ENCODE data around the gene LRRC63. TPM values are rescaled to one million over a fixed set of nuclear protein-coding genes. Genes with fewer than 3 reads are reported as not detected.

Gene LRRC63
- total and polyA plus RNA-seq, 2 donors (not counting 3 experiments of a cell fraction or from before 2014, with no cell fraction given): 0.04 TPM; not detected in 1

- TF ChIP-seq EZH2 (IDR thresholded peaks at IDR 0.05; ENCODE audit: borderline replicate concordance, low read depth, low read length, severe bottlenecking) (no peak), POLR2AphosphoS5 (IDR thresholded peaks at IDR 0.05; ENCODE audit: insufficient read depth, low read depth, low read length) (no peak), JUN (IDR thresholded peaks at IDR 0.05; ENCODE audit: borderline replicate concordance, insufficient read depth, insufficient read length, low read depth) (no peak), MAX (IDR thresholded peaks at IDR 0.05; ENCODE audit: insufficient read depth, insufficient read length) (no peak), GATA2 (IDR thresholded peaks at IDR 0.05; ENCODE audit: insufficient read depth, insufficient read length, low read depth, low read length) (no peak), FOS (IDR thresholded peaks at IDR 0.05; ENCODE audit: borderline replicate concordance, insufficient read depth, low read length) (no peak), MYC (IDR thresholded peaks at IDR 0.05; ENCODE audit: low read depth, low read length) (no peak), POLR2A (IDR thresholded peaks at IDR 0.05; ENCODE audit: low read depth, low read length) (no peak)
- TF ChIP-seq, protein P1, sequence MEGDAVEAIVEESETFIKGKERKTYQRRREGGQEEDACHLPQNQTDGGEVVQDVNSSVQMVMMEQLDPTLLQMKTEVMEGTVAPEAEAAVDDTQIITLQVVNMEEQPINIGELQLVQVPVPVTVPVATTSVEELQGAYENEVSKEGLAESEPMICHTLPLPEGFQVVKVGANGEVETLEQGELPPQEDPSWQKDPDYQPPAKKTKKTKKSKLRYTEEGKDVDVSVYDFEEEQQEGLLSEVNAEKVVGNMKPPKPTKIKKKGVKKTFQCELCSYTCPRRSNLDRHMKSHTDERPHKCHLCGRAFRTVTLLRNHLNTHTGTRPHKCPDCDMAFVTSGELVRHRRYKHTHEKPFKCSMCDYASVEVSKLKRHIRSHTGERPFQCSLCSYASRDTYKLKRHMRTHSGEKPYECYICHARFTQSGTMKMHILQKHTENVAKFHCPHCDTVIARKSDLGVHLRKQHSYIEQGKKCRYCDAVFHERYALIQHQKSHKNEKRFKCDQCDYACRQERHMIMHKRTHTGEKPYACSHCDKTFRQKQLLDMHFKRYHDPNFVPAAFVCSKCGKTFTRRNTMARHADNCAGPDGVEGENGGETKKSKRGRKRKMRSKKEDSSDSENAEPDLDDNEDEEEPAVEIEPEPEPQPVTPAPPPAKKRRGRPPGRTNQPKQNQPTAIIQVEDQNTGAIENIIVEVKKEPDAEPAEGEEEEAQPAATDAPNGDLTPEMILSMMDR (IDR thresholded peaks at IDR 0.05; ENCODE audit: extremely low read depth in 1 of 2, insufficient read depth in 1 of 2, low read depth in 1 of 2, low read length in 2 of 2): no peak
- Histone ChIP-seq H3K4me1 (ENCODE audit: control insufficient read depth, extremely low read depth, insufficient read depth, low read length) (no peaks in the 10 kb centered on the region), H3K79me2 (ENCODE audit: control insufficient read depth, insufficient read depth, low read length) (no peaks in the 10 kb centered on the region), H3K36me3 (ENCODE audit: control insufficient read depth in 2 of 2, extremely low read depth in 1 of 2, insufficient read depth in 2 of 2, low read length in 2 of 2) (no peaks in the 10 kb centered on the region), H3K9ac (replicated peaks; ENCODE audit: extremely low read depth, insufficient read depth, low read length) (no peak overlapping the region), H4K20me1 (replicated peaks; ENCODE audit: control insufficient read depth, extremely low read depth, insufficient read depth, low read length) (no peaks in the 10 kb centered on the region), H3K27ac (ENCODE audit: insufficient read depth, low read depth, low read length) (no peak overlapping the region), H3K4me3 (replicated peaks in 1 of 3; ENCODE audit: insufficient read depth in 1 of 3, low read depth in 1 of 3, low read length in 3 of 3) (no peak overlapping the region), H3K27me3 (ENCODE audit: control insufficient read depth in 2 of 2, insufficient read depth in 2 of 2, low read length in 2 of 2) (peaks cover 3 to 9% of the 10 kb centered on the region in 2 experiments), H3K9me3 (replicated peaks; ENCODE audit: control insufficient read depth, insufficient read depth, low read length) (no peaks in the 10 kb centered on the region), H3K9me1 (replicated peaks; ENCODE audit: control insufficient read depth, extremely low read depth, insufficient read depth, low read length) (no peaks in the 10 kb centered on the region), H3K4me2 (ENCODE audit: insufficient read depth, low read length) (no peak overlapping the region), H2AFZ (ENCODE audit: low read depth, low read length) (no peak overlapping the region)
- intact Hi-C loops (cut with micrococcal nuclease) (no loop called here), dilution Hi-C loops (cut with MboI; ENCODE audit: extremely low pct_ligation_motif_present, low sequenced_read_pairs) (no loop called here)
- POLR2A ChIA-PET: no interaction called here
- DNase-seq (ENCODE audit: low read depth, low spot score): no peak
- no TSS peak for BruUV-seq (replicated peaks)
- CTCF ChIA-PET: no interaction called here
- no peak for FAIRE-seq
Observed at GRCh38 chr13:46314587-46314986, 102.9 kb downstream of the LRRC63 start.
